Measurements from ENCODE around the gene SLC38A4.
"Not testable (repeated sequence)": the region's sequence is repeated elsewhere in the genome, so short reads cannot be mapped to it uniquely, and the experiment has no call there.

SLC38A4 gene

GRCh38 chr12:46749322-46749721 is 76.5 kb downstream of the SLC38A4 start:
- H3K4me3 ChIP-seq (ENCODE audit: extremely low read depth, insufficient read depth, low read length, poor library complexity, severe bottlenecking): no peak overlapping the region
- H3K9me3 ChIP-seq (ENCODE audit: control insufficient read depth, low read length): no peaks in the 10 kb centered on the region
- H3K27ac ChIP-seq (ENCODE audit: low read depth, low read length, severe bottlenecking): no peak overlapping the region
- WGBS, 2 experiments (ENCODE audit: insufficient coverage in 2 of 2): no CpG with 5 or more reads among the region's 4 CpGs
- no peaks in the 10 kb centered on the region for H3K4me1 ChIP-seq (ENCODE audit: control insufficient read depth, insufficient read depth, low read length, poor library complexity, severe bottlenecking)
- H3K36me3 ChIP-seq (ENCODE audit: control insufficient read depth, insufficient read depth, low read length): no peaks in the 10 kb centered on the region

- no peak overlapping the region for H3K4me3 ChIP-seq (ENCODE audit: extremely low read depth, insufficient read depth, low read length, poor library complexity, severe bottlenecking)
- H3K36me3 ChIP-seq (ENCODE audit: control insufficient read depth, insufficient read depth, low read length): no peaks in the 10 kb centered on the region
- no peaks in the 10 kb centered on the region for H3K4me1 ChIP-seq (ENCODE audit: control insufficient read depth, insufficient read depth, low read length, poor library complexity, severe bottlenecking)
- H3K27ac ChIP-seq (ENCODE audit: low read depth, low read length, severe bottlenecking): no peak overlapping the region
- 75% methylated on average over 2 of the region's 3 CpGs; no CpG with 5 or more reads in 1 of the 2 experiments for WGBS, 2 experiments (ENCODE audit: insufficient coverage in 2 of 2)
- H3K9me3 ChIP-seq (ENCODE audit: control insufficient read depth, low read length): no peaks in the 10 kb centered on the region
These were observed 81.5 kb downstream of the SLC38A4 start for GRCh38 chr12:46744283-46744682.

- H3K27ac ChIP-seq (ENCODE audit: low read depth, low read length, severe bottlenecking): no peak overlapping the region
- no peaks in the 10 kb centered on the region for H3K9me3 ChIP-seq (ENCODE audit: control insufficient read depth, low read length)
- no peak overlapping the region for H3K4me3 ChIP-seq (ENCODE audit: extremely low read depth, insufficient read depth, low read length, poor library complexity, severe bottlenecking)
- H3K36me3 ChIP-seq (ENCODE audit: control insufficient read depth, insufficient read depth, low read length): no peaks in the 10 kb centered on the region
- no peaks in the 10 kb centered on the region for H3K4me1 ChIP-seq (ENCODE audit: control insufficient read depth, insufficient read depth, low read length, poor library complexity, severe bottlenecking)
These were observed 82.3 kb downstream of the SLC38A4 start for GRCh38 chr12:46743456-46743855.

DNA sequence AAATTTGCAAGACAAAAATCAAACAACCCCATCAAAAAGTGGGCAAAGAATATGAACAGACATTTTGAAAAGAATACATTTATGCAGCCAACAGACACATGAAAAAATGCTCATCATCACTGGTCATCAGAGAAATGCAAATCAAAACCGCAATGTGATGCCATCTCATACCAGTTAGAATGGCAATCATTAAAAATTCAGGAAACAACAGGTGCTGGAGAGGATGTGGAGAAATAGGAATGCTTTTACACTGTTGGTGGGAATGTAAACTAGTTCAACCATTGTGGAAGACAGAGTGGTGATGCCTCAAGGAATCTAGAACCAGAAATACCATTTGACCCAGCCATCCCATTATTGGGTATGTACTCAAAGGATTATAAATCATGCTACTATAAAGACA is 83.5 kb downstream of the SLC38A4 start:
- not testable (repeated sequence) for H3K36me3 ChIP-seq (ENCODE audit: control insufficient read depth, insufficient read depth, low read length); H3K9me3 ChIP-seq (ENCODE audit: control insufficient read depth, low read length); H3K4me3 ChIP-seq (ENCODE audit: extremely low read depth, insufficient read depth, low read length, poor library complexity, severe bottlenecking); H3K4me1 ChIP-seq (ENCODE audit: control insufficient read depth, insufficient read depth, low read length, poor library complexity, severe bottlenecking); H3K27ac ChIP-seq (ENCODE audit: low read depth, low read length, severe bottlenecking)
- WGBS, 2 experiments (ENCODE audit: insufficient coverage in 2 of 2): no CpG with 5 or more reads among the region's 1 CpG

GRCh38 chr12:46725332-46725731 is 100.5 kb downstream of the SLC38A4 start:
- Histone ChIP-seq H3K4me3 (ENCODE audit: extremely low read depth, insufficient read depth, low read length, poor library complexity, severe bottlenecking) (no peak overlapping the region), H3K36me3 (ENCODE audit: control insufficient read depth, insufficient read depth, low read length) (no peaks in the 10 kb centered on the region), H3K9me3 (ENCODE audit: control insufficient read depth, low read length) (no peaks in the 10 kb centered on the region), H3K4me1 (ENCODE audit: control insufficient read depth, insufficient read depth, low read length, poor library complexity, severe bottlenecking) (no peaks in the 10 kb centered on the region), H3K27ac (ENCODE audit: low read depth, low read length, severe bottlenecking) (no peak overlapping the region)
- no CpG with 5 or more reads among the region's 2 CpGs for WGBS, 2 experiments (ENCODE audit: insufficient coverage in 2 of 2)

- no peaks in the 10 kb centered on the region for H3K4me1 ChIP-seq (ENCODE audit: control insufficient read depth, insufficient read depth, low read length, poor library complexity, severe bottlenecking)
- no peak overlapping the region for H3K4me3 ChIP-seq (ENCODE audit: extremely low read depth, insufficient read depth, low read length, poor library complexity, severe bottlenecking)
- H3K36me3 ChIP-seq (ENCODE audit: control insufficient read depth, insufficient read depth, low read length): no peaks in the 10 kb centered on the region
- no peak overlapping the region for H3K27ac ChIP-seq (ENCODE audit: low read depth, low read length, severe bottlenecking)
- H3K9me3 ChIP-seq (ENCODE audit: control insufficient read depth, low read length): no peaks in the 10 kb centered on the region
- 20 to 92% methylated on average over 1 of the region's 3 CpGs for WGBS, 2 experiments (ENCODE audit: insufficient coverage in 2 of 2)
These were observed 102.0 kb downstream of the SLC38A4 start for GRCh38 chr12:46723629-46724419.

DNA sequence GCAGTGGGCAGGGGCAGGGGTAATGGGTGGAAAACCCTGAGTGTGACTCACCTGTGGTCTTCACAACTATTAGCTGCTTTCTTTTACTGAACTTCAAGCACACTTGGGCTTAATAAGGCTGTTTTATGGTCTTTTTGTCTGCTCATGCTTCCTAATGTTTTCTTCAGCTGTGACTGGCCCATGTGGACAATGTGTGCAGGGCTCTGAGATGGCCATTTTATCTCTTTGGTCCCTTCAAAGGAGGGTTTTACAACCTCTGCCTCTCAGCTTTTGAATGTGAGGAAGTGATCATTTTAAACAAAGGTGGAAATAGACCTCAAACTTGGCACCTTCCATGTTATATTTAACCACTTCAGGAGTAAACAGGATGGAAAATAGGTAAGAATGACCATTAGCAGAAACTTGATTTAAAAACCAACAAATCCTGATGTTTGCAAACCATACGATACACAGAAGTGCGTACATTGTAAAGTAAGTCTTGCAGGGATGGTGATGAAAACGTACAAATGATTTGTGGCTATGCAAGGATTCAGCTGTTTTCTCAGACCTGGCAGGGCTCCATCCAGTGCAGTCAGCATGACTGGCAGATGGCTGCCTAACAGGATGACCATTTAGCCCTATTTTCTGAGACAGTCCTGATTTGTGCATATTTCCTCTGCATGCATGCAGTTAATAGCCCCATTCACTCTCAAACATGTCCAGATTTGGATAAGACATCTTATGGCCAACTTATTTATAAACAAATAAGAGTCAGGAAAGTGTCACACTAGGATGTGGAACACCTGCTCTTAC is 103.2 kb downstream of the SLC38A4 start:
- Histone ChIP-seq H3K9me3 (ENCODE audit: control insufficient read depth, low read length) (no peaks in the 10 kb centered on the region), H3K4me3 (ENCODE audit: extremely low read depth, insufficient read depth, low read length, poor library complexity, severe bottlenecking) (no peak overlapping the region), H3K4me1 (ENCODE audit: control insufficient read depth, insufficient read depth, low read length, poor library complexity, severe bottlenecking) (no peaks in the 10 kb centered on the region), H3K36me3 (ENCODE audit: control insufficient read depth, insufficient read depth, low read length) (no peaks in the 10 kb centered on the region), H3K27ac (ENCODE audit: low read depth, low read length, severe bottlenecking) (no peak overlapping the region)
- 90 to 96% methylated on average over 2 to 3 of the region's 3 CpGs for WGBS, 2 experiments (ENCODE audit: insufficient coverage in 2 of 2)

DNA sequence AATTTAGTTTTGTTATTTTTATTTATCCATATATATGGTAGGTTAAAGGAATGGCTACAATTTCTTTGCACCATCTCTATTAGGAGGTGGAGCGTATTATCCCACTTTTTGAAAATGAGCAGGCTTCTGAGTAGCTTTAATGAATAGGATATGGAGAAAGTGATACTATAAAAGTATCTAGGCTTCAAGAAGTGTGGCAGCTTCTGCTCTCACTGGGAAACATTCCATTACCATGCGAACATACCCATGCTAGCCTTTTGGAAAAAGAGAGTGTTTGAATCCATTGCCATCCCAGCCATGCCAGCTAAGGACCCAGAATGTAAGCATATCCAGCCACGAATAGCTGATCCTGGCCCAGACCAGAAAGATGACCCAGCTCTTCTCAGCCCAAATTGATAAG is 107.3 kb downstream of the SLC38A4 start:
- Histone ChIP-seq H3K4me1 (ENCODE audit: control insufficient read depth, insufficient read depth, low read length, poor library complexity, severe bottlenecking) (no peaks in the 10 kb centered on the region), H3K9me3 (ENCODE audit: control insufficient read depth, low read length) (no peaks in the 10 kb centered on the region), H3K36me3 (ENCODE audit: control insufficient read depth, insufficient read depth, low read length) (no peaks in the 10 kb centered on the region), H3K4me3 (ENCODE audit: extremely low read depth, insufficient read depth, low read length, poor library complexity, severe bottlenecking) (no peak overlapping the region), H3K27ac (ENCODE audit: low read depth, low read length, severe bottlenecking) (no peak overlapping the region)
- 60 to 73% methylated on average over 1 to 2 of the region's 3 CpGs for WGBS, 2 experiments (ENCODE audit: insufficient coverage in 2 of 2)

- no peak overlapping the region for H3K27ac ChIP-seq (ENCODE audit: low read depth, low read length, severe bottlenecking)
- H3K4me1 ChIP-seq (ENCODE audit: control insufficient read depth, insufficient read depth, low read length, poor library complexity, severe bottlenecking): no peaks in the 10 kb centered on the region
- no peaks in the 10 kb centered on the region for H3K9me3 ChIP-seq (ENCODE audit: control insufficient read depth, low read length)
- no peak overlapping the region for H3K4me3 ChIP-seq (ENCODE audit: extremely low read depth, insufficient read depth, low read length, poor library complexity, severe bottlenecking)
- H3K36me3 ChIP-seq (ENCODE audit: control insufficient read depth, insufficient read depth, low read length): no peaks in the 10 kb centered on the region
- 91 to 96% methylated on average over 3 of the region's 3 CpGs for WGBS, 2 experiments (ENCODE audit: insufficient coverage in 2 of 2)
These were observed 107.9 kb downstream of the SLC38A4 start for GRCh38 chr12:46717868-46718267.

DNA sequence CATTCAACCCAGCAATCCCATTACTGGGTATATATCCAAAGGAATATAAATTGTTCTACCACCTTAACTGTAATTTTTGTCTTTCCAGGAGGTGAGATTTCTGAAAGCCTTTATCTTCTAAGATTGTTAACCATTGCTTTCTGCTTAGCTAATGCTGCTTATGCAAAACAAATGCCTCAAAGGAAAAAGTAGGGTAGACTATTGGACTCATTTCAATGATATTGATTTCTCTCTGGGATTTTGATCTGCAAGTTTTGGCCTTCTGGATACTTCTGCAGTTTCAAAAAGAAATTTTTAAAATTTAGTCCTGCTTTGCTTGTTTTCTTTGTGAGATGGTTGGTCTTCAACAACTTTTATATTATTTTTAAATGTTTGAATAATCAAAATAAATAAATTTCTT is 108.6 kb downstream of the SLC38A4 start:
- H3K4me3 ChIP-seq (ENCODE audit: extremely low read depth, insufficient read depth, low read length, poor library complexity, severe bottlenecking): no peak overlapping the region
- H3K27ac ChIP-seq (ENCODE audit: low read depth, low read length, severe bottlenecking): no peak overlapping the region
- no peaks in the 10 kb centered on the region for H3K4me1 ChIP-seq (ENCODE audit: control insufficient read depth, insufficient read depth, low read length, poor library complexity, severe bottlenecking)
- no peaks in the 10 kb centered on the region for H3K9me3 ChIP-seq (ENCODE audit: control insufficient read depth, low read length)
- H3K36me3 ChIP-seq (ENCODE audit: control insufficient read depth, insufficient read depth, low read length): no peaks in the 10 kb centered on the region
